ENCODE results near the gene CDT1.
"Not testable (repeated sequence)": the region's sequence is repeated elsewhere in the genome, so short reads cannot be mapped to it uniquely, and the experiment has no call there.

The CDT1 gene

DNA sequence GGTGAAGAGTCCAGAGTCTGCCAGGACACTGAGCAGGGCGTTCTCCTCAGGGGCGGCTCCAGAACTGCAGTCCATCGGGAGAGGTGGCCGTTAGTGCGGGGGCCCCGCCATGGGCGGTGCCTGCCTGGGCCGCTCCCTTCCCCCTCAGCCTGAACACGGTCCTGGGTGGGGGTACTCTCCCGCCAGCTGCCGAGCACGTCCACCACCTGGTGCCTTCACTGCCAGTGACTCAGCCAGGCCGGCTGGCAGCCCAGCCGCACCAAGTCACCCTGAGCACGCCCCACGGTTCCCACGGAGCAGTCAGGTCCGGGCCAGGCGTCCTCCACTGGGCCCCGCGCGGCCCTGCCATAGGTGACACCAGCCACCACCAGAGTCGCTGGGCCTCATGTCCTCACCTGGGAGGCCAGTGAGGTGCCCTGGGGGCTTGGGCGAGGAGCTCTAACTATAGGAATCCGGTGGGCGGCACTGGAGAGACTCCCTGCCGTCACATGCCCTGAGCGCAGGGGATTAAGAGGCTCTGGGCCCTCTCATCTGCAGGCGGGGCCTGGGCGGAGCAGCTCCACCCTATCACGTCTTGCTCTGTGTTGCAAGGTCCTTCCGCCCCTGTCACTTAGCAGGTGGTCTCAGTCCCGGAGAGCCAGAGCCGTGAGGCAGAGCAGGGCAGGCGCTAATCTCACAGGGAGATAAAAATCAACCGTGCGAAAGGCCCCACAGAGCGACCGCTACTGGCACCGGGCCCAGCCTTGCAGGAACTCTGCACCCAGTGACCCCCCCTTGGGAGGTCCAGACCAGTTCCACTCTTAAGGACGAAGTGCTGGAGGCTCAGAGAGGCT lies 32.9 kb upstream of the CDT1 start:
- Histone ChIP-seq H3K9me2 (ENCODE audit: low read depth, low read length) (no peaks in the 10 kb centered on the region), H4K20me1 (ENCODE audit: insufficient read depth, low read length) (no peaks in the 10 kb centered on the region), H3F3A (ENCODE audit: insufficient read depth, low read length) (no peaks in the 10 kb centered on the region), H3K4me1 (ENCODE audit: insufficient read depth, low read length, severe bottlenecking) (peaks cover 17% of the 10 kb centered on the region), H3K27me3 (ENCODE audit: insufficient read depth, low read length) (peaks cover 3% of the 10 kb centered on the region; the same call in 1 of the 2 replicates), H3K27ac (ENCODE audit: low read depth, low read length, poor library complexity, severe bottlenecking) (no peak overlapping the region), H3K9ac (ENCODE audit: low read length) (no peak overlapping the region), H3K4me2 (ENCODE audit: low read length) (no peak overlapping the region; the same call in 1 of the 2 replicates), H3K79me2 (ENCODE audit: insufficient read depth, low read length) (no peaks in the 10 kb centered on the region), H3K36me3 (ENCODE audit: insufficient read depth, low read length) (no peaks in the 10 kb centered on the region), H3K9me3 (ENCODE audit: low read length) (no peaks in the 10 kb centered on the region), H3K4me3 (ENCODE audit: low read depth, low read length, poor library complexity, severe bottlenecking) (no peak overlapping the region), H2AFZ (ENCODE audit: low read length) (no peak overlapping the region)
- no peak for TF ChIP-seq EZH2 (IDR thresholded peaks at IDR 0.05; ENCODE audit: borderline replicate concordance, low read length)
- TF ChIP-seq, protein P1, sequence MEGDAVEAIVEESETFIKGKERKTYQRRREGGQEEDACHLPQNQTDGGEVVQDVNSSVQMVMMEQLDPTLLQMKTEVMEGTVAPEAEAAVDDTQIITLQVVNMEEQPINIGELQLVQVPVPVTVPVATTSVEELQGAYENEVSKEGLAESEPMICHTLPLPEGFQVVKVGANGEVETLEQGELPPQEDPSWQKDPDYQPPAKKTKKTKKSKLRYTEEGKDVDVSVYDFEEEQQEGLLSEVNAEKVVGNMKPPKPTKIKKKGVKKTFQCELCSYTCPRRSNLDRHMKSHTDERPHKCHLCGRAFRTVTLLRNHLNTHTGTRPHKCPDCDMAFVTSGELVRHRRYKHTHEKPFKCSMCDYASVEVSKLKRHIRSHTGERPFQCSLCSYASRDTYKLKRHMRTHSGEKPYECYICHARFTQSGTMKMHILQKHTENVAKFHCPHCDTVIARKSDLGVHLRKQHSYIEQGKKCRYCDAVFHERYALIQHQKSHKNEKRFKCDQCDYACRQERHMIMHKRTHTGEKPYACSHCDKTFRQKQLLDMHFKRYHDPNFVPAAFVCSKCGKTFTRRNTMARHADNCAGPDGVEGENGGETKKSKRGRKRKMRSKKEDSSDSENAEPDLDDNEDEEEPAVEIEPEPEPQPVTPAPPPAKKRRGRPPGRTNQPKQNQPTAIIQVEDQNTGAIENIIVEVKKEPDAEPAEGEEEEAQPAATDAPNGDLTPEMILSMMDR (IDR thresholded peaks at IDR 0.05; ENCODE audit: low read length), result no peak

DNA sequence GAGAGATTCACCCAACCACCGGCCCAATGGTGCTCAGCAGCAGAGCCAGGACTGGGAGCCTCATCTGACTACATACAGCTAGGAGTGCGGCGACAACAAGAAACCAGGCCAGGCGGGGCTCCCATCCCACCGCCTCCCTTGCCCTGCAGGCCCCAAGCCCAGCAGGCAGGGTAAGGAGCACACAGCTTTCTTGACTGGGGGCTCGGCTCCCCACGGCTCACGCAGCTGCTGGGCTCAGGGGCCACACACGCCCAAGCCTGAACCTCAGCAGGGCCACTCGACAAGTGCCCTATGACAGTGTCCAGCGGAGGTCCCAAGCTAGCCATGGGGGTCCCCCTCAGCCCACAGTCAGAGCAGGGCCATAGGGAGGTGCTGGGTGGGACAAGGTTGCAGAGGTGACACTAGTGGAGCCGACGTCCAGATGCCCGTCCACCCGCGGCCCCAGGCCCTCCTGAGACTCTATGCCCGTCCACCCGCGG lies 32.3 kb upstream of the CDT1 start:
- Histone ChIP-seq H3K27ac (ENCODE audit: low read depth, low read length, poor library complexity, severe bottlenecking) (no peak overlapping the region), H3K4me3 (ENCODE audit: low read depth, low read length, poor library complexity, severe bottlenecking) (no peak overlapping the region), H2AFZ (ENCODE audit: low read length) (no peak overlapping the region), H4K20me1 (ENCODE audit: insufficient read depth, low read length) (no peaks in the 10 kb centered on the region), H3K27me3 (ENCODE audit: insufficient read depth, low read length) (peaks cover 3% of the 10 kb centered on the region; the same call in 1 of the 2 replicates), H3K9me3 (ENCODE audit: low read length) (no peaks in the 10 kb centered on the region), H3K4me2 (ENCODE audit: low read length) (no peak overlapping the region), H3F3A (ENCODE audit: insufficient read depth, low read length) (no peaks in the 10 kb centered on the region), H3K9ac (ENCODE audit: low read length) (no peak overlapping the region), H3K4me1 (ENCODE audit: insufficient read depth, low read length, severe bottlenecking) (peaks cover 17% of the 10 kb centered on the region), H3K36me3 (ENCODE audit: insufficient read depth, low read length) (no peaks in the 10 kb centered on the region), H3K79me2 (ENCODE audit: insufficient read depth, low read length) (no peaks in the 10 kb centered on the region), H3K9me2 (ENCODE audit: low read depth, low read length) (no peaks in the 10 kb centered on the region)
- TF ChIP-seq, protein P1 (IDR thresholded peaks at IDR 0.05; ENCODE audit: low read length), result no peak
- TF ChIP-seq EZH2 (IDR thresholded peaks at IDR 0.05; ENCODE audit: borderline replicate concordance, low read length), result no peak

DNA sequence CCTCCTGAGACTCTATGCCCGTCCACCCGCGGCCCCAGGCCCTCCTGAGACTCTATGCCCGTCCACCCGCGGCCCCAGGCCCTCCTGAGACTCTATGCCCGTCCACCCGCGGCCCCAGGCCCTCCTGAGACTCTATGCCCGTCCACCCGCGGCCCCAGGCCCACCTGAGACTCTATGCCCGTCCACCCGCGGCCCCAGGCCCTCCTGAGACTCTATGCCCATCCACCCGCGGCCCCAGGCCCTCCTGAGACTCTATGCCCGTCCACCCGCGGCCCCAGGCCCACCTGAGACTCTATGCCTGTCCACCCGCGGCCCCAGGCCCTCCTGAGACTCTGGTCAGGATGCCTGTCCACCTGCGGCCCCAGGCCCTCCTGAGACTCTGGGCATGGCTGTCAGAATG lies 31.8 kb upstream of the CDT1 start:
- peaks cover 17% of the 10 kb centered on the region for H3K4me1 ChIP-seq (ENCODE audit: insufficient read depth, low read length, severe bottlenecking)
- not testable (repeated sequence) for H3K9ac ChIP-seq (ENCODE audit: low read length); H3K9me2 ChIP-seq (ENCODE audit: low read depth, low read length); H3K79me2 ChIP-seq (ENCODE audit: insufficient read depth, low read length); H2AFZ ChIP-seq (ENCODE audit: low read length); H3K36me3 ChIP-seq (ENCODE audit: insufficient read depth, low read length); H3F3A ChIP-seq (ENCODE audit: insufficient read depth, low read length); H3K27me3 ChIP-seq (ENCODE audit: insufficient read depth, low read length); H3K27ac ChIP-seq (ENCODE audit: low read depth, low read length, poor library complexity, severe bottlenecking); H3K9me3 ChIP-seq (ENCODE audit: low read length); H4K20me1 ChIP-seq (ENCODE audit: insufficient read depth, low read length); H3K4me3 ChIP-seq (ENCODE audit: low read depth, low read length, poor library complexity, severe bottlenecking); H3K4me2 ChIP-seq (ENCODE audit: low read length)
